NCI-H1092 (cell line): Measurements from ENCODE around the gene IFNL1.
"Not testable (repeated sequence)": the region's sequence is repeated elsewhere in the genome, so short reads cannot be mapped to it uniquely, and the experiment has no call there.

Experiments used
- DNase-seq: peaks from one replicate; lab custom pipeline; 2025; lab: John Stamatoyannopoulos, UW

IFNL1 gene

DNA sequence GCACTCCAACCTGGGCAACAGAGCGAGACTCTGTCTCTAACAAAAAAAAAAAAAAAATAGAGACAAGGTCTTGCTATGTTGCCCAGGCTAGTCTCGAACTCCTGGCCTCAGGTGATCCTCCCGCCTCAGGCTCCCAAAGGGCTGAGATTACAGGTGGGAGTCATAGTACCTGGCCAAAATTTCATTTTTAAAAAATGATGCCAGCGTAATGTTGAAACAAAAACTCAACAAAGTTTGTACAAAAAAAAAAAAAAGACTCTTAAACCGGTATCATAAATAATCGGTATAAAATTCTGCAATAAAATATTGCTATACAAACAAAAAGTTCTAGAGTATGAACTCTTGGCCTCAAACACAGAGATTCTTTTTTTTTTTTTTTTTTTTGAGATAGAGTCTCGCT is 36.1 kb downstream of the IFNL1 start:
- no peak for DNase-seq

- not testable (repeated sequence) for DNase-seq
These were observed 36.5 kb downstream of the IFNL1 start for GRCh38 chr19:39332738-39333137.

DNA sequence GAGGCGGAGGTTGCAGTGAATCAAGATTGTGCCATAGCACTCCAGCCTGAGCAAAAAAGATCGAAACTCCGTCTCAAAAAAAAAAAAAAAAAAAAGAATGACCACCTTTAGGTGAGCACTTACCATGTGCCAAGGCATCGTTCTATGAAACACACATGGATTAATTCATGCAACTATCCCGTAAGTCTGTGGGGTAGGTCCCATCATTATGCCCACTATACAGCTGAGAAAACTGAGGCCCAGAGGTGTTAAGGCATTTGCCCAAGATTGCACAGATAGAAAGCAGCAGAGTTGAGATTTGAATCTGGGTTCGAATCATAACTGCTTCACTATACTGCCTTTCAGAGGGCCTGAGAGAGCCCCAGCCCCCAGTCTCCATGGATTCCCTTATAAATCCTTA is 37.3 kb downstream of the IFNL1 start:
- no peak for DNase-seq

- DNase-seq, result no peak
These were observed 38.3 kb downstream of the IFNL1 start for GRCh38 chr19:39334444-39334976.

- DNase-seq, result no peak
These were observed 39.0 kb downstream of the IFNL1 start for GRCh38 chr19:39335168-39335548.

GRCh38 chr19:39336483-39336882 is 40.3 kb downstream of the IFNL1 start:
- no peak for DNase-seq

- no peak for DNase-seq
These were observed 43.5 kb downstream of the IFNL1 start for GRCh38 chr19:39339674-39340073.

GRCh38 chr19:39340156-39340555 is 43.9 kb downstream of the IFNL1 start:
- not testable (repeated sequence) for DNase-seq

DNA sequence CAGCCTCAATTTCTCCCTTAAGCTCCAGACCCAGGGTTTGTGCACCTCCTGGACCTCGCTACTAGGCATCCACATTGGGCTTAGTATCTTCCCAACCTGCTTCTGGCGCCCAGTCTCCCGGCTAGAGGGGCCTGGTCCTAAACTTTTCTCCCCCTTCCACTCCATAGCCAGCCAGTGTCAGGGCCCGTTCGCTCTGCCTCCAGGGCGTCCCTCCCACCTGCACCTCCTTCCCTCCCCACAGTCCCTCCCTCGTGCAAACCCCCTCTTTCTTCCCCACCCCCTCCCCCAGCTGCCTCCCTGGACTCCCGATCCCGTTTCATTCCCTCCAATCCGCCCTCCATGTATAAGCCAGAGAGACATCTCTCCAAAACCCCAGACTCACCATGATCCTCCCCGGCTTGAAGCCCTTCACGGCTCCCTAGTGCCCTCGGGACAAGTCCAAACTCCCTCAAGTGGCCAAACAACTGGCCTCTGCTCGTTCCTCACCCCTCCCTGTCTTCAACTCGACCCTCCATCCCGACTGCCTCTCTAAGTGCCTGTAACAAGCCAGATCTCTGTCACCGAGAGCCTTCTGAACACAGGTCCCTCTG is 45.0 kb downstream of the IFNL1 start:
- no peak for DNase-seq

DNA sequence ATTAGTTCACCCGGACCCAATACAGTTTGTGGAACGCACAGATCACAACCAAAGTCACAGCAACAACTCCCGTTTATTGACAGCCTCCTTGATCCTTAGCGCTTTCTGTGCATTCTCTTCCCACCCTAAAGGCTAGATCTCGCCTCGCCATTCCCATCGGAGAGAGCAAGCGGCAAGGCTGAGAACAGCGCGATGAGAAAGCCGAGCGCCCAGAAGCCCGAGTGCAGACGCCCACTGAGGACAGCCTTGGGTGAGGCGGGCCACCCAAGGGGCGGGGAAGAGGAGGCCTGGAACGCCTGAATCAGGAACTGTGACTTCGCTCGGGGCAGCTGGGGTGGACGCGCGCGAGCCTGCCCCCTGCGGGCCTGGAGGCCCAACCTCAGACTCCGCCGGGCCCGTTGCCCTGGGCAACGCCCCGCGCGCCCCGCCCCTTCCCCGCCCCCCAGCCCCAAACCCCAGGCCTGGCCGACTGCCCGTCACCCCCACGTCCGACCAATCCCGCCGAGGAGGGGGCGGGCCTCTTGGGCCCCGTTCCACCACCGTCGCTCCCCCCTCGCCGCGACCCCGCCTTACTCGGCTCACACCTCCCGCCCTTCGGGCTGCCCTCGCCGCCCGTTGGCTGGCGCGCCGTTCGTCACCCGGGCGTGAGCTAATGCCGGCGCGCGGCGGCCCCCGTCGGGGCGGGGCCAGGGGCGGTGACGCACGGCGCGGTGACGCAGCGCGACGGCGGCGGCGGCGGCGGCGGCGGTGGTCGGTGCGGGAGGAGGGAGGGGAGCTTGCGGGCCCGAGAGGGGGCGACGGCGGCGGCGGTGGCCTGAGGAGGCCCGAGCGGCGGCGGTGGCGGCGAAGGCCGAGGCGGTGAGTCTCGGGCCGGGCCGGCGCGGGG is 45.8 kb downstream of the IFNL1 start, which contains the start of gene SAMD4B:
Gene SAMD4B, plus strand, starts transcription at position 703 of the 886 bp plus-strand sequence. CDS start 14,473 bp downstream, outside the sequence.
- DNase-seq, result peak; percentile 93

GRCh38 chr19:39342647-39343305 is 46.6 kb downstream of the IFNL1 start:
- no peak for DNase-seq

- no peak for DNase-seq
These were observed 49.7 kb downstream of the IFNL1 start for GRCh38 chr19:39345956-39346355.

GRCh38 chr19:39347332-39348164 is 51.3 kb downstream of the IFNL1 start:
- DNase-seq, result no peak
